OCI-LY1 (cell line): ENCODE results near the gene KRTAP29-1.

Source experiments
- H2AFZ ChIP-seq: fragments of 200-600 bp; sonication (generic), shearing (Covaris generic); 2 replicates; pipeline ENCODE4 v1.6.0; 2014; ENCODE audit warnings: antibody characterized with exemption, mild to moderate bottlenecking, low read length
- H3F3A ChIP-seq: fragments of 200-600 bp; sonication (generic), shearing (Covaris generic); 2 replicates; pipeline ENCODE4 v1.6.0; 2014; ENCODE audit warnings: mild to moderate bottlenecking, antibody characterized with exemption, low read length, moderate library complexity; ENCODE audit not compliant: insufficient read depth
- H3K27ac ChIP-seq: fragments of 200-600 bp; sonication (generic); 2 replicates; pipeline ENCODE4 v1.5.1; 2014; ENCODE audit warnings: low read length, mixed run types, mild to moderate bottlenecking, low read depth; ENCODE audit not compliant: poor library complexity, severe bottlenecking
- H3K27me3 ChIP-seq: fragments of 200-600 bp; sonication (generic); 2 replicates; pipeline ENCODE4 v1.6.0; 2014; ENCODE audit warnings: antibody characterized with exemption, mild to moderate bottlenecking, low read length, moderate library complexity; ENCODE audit not compliant: insufficient read depth
- H3K36me3 ChIP-seq: fragments of 200-600 bp; sonication (generic); 2 replicates; pipeline ENCODE4 v1.6.1; 2014; ENCODE audit warnings: mild to moderate bottlenecking, antibody characterized with exemption, low read length, moderate library complexity, mixed read lengths; ENCODE audit not compliant: insufficient read depth
- H3K4me1 ChIP-seq: fragments of 200-600 bp; sonication (generic); 2 replicates; pipeline ENCODE4 v1.5.1; 2014; ENCODE audit warnings: mild to moderate bottlenecking, low read length, moderate library complexity; ENCODE audit not compliant: insufficient read depth, severe bottlenecking
- H3K4me2 ChIP-seq: fragments of 200-600 bp; sonication (generic), shearing (Covaris generic); 2 replicates; pipeline ENCODE4 v1.6.1; 2014; ENCODE audit warnings: low read length
- H3K4me3 ChIP-seq: fragments of 200-600 bp; sonication (generic); 2 replicates; pipeline ENCODE4 v1.5.1; 2014; ENCODE audit warnings: low read length, low read depth, mild to moderate bottlenecking, mixed read lengths; ENCODE audit not compliant: poor library complexity, severe bottlenecking
- H3K79me2 ChIP-seq: fragments of 200-600 bp; shearing (Covaris generic); 2 replicates; pipeline ENCODE4 v1.6.1; 2016; ENCODE audit warnings: mixed run types, low read length, mixed read lengths; ENCODE audit not compliant: insufficient read depth
- H3K9ac ChIP-seq: fragments of 200-600 bp; sonication (generic), shearing (Covaris generic); 2 replicates; pipeline ENCODE4 v1.6.1; 2014; ENCODE audit warnings: mild to moderate bottlenecking, low read length, mixed read lengths
- H3K9me2 ChIP-seq: fragments of 200-600 bp; sonication (generic), shearing (Covaris generic); 2 replicates; pipeline ENCODE4 v1.6.1; 2014; ENCODE audit warnings: low read depth, mild to moderate bottlenecking, low read length, mixed read lengths
- H3K9me3 ChIP-seq: fragments of 200-600 bp; shearing (Covaris generic); 2 replicates; pipeline ENCODE4 v1.6.1; 2014; ENCODE audit warnings: low read length, mixed read lengths
- H4K20me1 ChIP-seq: fragments of 200-600 bp; sonication (generic), shearing (Covaris generic); 2 replicates; pipeline ENCODE4 v1.6.0; 2016; ENCODE audit warnings: mild to moderate bottlenecking, low read length; ENCODE audit not compliant: insufficient read depth
- EZH2 ChIP-seq: fragments of 200-600 bp; sonication (generic), shearing (Covaris generic); IDR thresholded peaks from 2 replicates; pipeline ENCODE4 v1.8.0; 2017; ENCODE audit warnings: borderline replicate concordance, mixed run types, mild to moderate bottlenecking, antibody characterized with exemption, low read length, moderate library complexity, mixed read lengths
- TF ChIP-seq, protein P1 (sequence below): fragments of 200-600 bp; sonication (generic), shearing (Covaris generic); IDR thresholded peaks from 2 replicates; pipeline ENCODE4 v1.5.1; 2017; ENCODE audit warnings: mild to moderate bottlenecking, antibody characterized with exemption, low read length, moderate library complexity, mixed read lengths

KRTAP29-1 gene

GRCh38 chr17:41322094-41322902 is 19.6 kb upstream of the KRTAP29-1 start:
- TF ChIP-seq EZH2, result no peak
- TF ChIP-seq, protein P1, sequence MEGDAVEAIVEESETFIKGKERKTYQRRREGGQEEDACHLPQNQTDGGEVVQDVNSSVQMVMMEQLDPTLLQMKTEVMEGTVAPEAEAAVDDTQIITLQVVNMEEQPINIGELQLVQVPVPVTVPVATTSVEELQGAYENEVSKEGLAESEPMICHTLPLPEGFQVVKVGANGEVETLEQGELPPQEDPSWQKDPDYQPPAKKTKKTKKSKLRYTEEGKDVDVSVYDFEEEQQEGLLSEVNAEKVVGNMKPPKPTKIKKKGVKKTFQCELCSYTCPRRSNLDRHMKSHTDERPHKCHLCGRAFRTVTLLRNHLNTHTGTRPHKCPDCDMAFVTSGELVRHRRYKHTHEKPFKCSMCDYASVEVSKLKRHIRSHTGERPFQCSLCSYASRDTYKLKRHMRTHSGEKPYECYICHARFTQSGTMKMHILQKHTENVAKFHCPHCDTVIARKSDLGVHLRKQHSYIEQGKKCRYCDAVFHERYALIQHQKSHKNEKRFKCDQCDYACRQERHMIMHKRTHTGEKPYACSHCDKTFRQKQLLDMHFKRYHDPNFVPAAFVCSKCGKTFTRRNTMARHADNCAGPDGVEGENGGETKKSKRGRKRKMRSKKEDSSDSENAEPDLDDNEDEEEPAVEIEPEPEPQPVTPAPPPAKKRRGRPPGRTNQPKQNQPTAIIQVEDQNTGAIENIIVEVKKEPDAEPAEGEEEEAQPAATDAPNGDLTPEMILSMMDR, result peak; percentile 66
- Histone ChIP-seq H3K4me2 (no peak overlapping the region), H3K27me3 (0 out of 2 replicates have a peak, but pooled peaks cover 3% of the 10 kb centered on the region), H3F3A (no peaks in the 10 kb centered on the region), H3K9ac (no peak overlapping the region), H3K9me3 (peaks cover 4% of the 10 kb centered on the region; the same call in 1 of the 2 replicates), H3K36me3 (no peaks in the 10 kb centered on the region), H3K79me2 (no peaks in the 10 kb centered on the region), H4K20me1 (no peaks in the 10 kb centered on the region), H3K4me1 (no peaks in the 10 kb centered on the region), H3K4me3 (no peak overlapping the region), H2AFZ (no peak overlapping the region), H3K9me2 (no peaks in the 10 kb centered on the region), H3K27ac (no peak overlapping the region)

DNA sequence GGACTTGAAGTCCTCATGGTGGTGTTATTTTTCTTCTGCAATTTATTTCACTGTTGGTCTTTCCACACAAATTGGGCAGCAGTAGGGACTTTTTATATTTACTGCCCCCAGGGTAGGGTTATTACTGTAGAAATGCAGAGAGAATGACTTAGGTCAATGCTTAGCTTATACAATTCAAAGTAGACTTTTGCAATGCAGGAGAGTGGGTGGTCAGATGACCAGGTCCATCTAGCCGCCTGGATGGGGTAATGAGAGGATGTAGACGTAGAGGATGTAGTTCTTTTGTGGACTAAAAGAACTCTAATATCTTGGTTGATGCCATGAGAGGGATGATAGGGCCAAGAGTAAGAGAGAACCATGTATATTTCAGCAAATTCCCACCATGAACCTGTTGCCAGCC is 15.6 kb upstream of the KRTAP29-1 start:
- H3K4me3 ChIP-seq, result no peak overlapping the region
- H3K9ac ChIP-seq, result no peak overlapping the region
- H2AFZ ChIP-seq, result no peak overlapping the region
- H3K27ac ChIP-seq, result no peak overlapping the region
- no peaks in the 10 kb centered on the region for H3K9me2 ChIP-seq
- H3K36me3 ChIP-seq, result no peaks in the 10 kb centered on the region
- TF ChIP-seq EZH2, result no peak
- TF ChIP-seq, protein P1, result no peak
- H3K4me2 ChIP-seq, result no peak overlapping the region
- no peaks in the 10 kb centered on the region for H4K20me1 ChIP-seq
- H3K9me3 ChIP-seq, result peaks cover 4% of the 10 kb centered on the region; the same call in 1 of the 2 replicates
- H3K4me1 ChIP-seq, result no peaks in the 10 kb centered on the region
- H3F3A ChIP-seq, result no peaks in the 10 kb centered on the region
- no peaks in the 10 kb centered on the region for H3K79me2 ChIP-seq
- H3K27me3 ChIP-seq, result 0 out of 2 replicates have a peak, but pooled peaks cover 3% of the 10 kb centered on the region

DNA sequence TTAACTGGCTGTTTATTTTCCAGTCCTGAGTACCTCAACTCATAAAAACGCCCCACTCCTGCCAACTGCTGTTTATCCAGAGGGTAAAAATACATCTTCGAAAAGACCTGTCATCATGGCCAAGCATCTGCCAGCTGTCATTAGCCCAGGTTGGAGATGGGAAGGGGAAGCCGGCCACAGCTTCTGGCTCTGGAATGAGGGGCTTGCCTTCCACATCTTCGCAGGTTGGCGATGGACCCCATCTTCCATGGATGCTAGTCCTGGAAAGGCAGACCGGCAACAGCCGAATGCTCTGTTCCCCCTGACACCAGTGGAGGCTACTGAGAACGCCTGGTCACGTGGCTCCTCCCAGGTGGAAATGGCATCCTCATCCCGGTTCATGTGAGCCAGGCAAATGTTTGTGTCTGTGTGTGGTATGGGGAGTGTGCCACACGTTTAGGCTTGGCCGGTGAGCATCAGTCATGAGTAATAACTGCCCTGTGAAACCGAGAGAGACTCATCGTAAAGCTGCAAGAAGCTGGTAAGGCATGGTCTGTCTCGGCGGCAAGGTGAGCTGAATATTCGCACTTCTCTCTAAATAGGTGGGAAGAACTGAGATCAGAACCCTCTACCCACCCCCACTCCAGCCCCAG is 13.3 kb upstream of the KRTAP29-1 start:
- 0 out of 2 replicates have a peak, but pooled peaks cover 3% of the 10 kb centered on the region for H3K27me3 ChIP-seq
- no peak overlapping the region for H3K4me3 ChIP-seq
- H4K20me1 ChIP-seq, result no peaks in the 10 kb centered on the region
- no peak overlapping the region for H3K9ac ChIP-seq
- no peaks in the 10 kb centered on the region for H3F3A ChIP-seq
- H3K4me1 ChIP-seq, result no peaks in the 10 kb centered on the region
- no peak overlapping the region for H3K27ac ChIP-seq
- H2AFZ ChIP-seq, result no peak overlapping the region
- TF ChIP-seq, protein P1, result no peak
- no peak for TF ChIP-seq EZH2
- H3K9me2 ChIP-seq, result no peaks in the 10 kb centered on the region
- H3K79me2 ChIP-seq, result no peaks in the 10 kb centered on the region
- no peaks in the 10 kb centered on the region for H3K36me3 ChIP-seq
- H3K9me3 ChIP-seq, result peaks cover 4% of the 10 kb centered on the region; the same call in 1 of the 2 replicates
- H3K4me2 ChIP-seq, result no peak overlapping the region
